IMR-90 (cell line): ENCODE data around the gene LY9. TPM values are rescaled to one million over a fixed set of nuclear protein-coding genes. Genes with fewer than 3 reads are reported as not detected.

Experiments used
- ATAC-seq: fragments of 200-7000 bp; cut with Tn5 transposase; 2 replicates; pipeline ENCODE4 v1.9.1; 2020; ENCODE audit warnings: low read depth, mild to moderate bottlenecking, moderate library complexity
- BruUV-seq: library from RNA; stranded (reverse); fragments of 400-500 nt; replicated peaks from 2 replicates; lab custom pipeline; 2021; lab: Mats Ljungman, UMichigan
- CTCF ChIA-PET: fragments of 300-600 bp; formaldehyde crosslinking; extraction: SDS; loops from one replicate; lab custom pipeline; 2021; ENCODE audit warnings: antibody characterized with exemption; lab: Yijun Ruan, JAX
- POLR2A ChIA-PET: fragments of 300-600 bp; sonication (Branson Sonifier 250); formaldehyde crosslinking; loops from one replicate; lab custom pipeline; 2022; ENCODE audit warnings: antibody characterized with exemption; ENCODE audit not compliant: unreplicated experiment; lab: Charles Lee
- DNase-seq: peaks from one replicate; pipeline ENCODE4 v3.0.0; 2013
- H2AFZ ChIP-seq: replicated peaks from 2 replicates; pipeline ENCODE3; 2013; ENCODE audit warnings: low read length, mild to moderate bottlenecking; ENCODE audit not compliant: poor library complexity
- H2AK5ac ChIP-seq: 2 replicates; pipeline ENCODE4 v1.6.1; 2013; ENCODE audit warnings: low read depth, low read length, inconsistent platforms
- H2AK9ac ChIP-seq: replicated peaks from 2 replicates; pipeline ENCODE3; 2013; ENCODE audit warnings: mild to moderate bottlenecking, low read depth, low read length, moderate library complexity; ENCODE audit not compliant: poor library complexity
- H2BK120ac ChIP-seq: 2 replicates; pipeline ENCODE4 v1.6.1; 2013; ENCODE audit warnings: low read depth, low read length, inconsistent platforms
- H2BK15ac ChIP-seq: 3 replicates; pipeline ENCODE4 v1.6.1; 2013; ENCODE audit warnings: low read depth, low read length, inconsistent platforms
- H2BK20ac ChIP-seq: 2 replicates; pipeline ENCODE4 v1.6.1; 2013; ENCODE audit warnings: low read depth, mild to moderate bottlenecking, inconsistent platforms, low read length, moderate library complexity
- H2BK5ac ChIP-seq: 2 replicates; pipeline ENCODE4 v1.6.1; 2013; ENCODE audit warnings: mild to moderate bottlenecking, low read depth, low read length, inconsistent platforms; ENCODE audit not compliant: poor library complexity, severe bottlenecking
- H3K14ac ChIP-seq: replicated peaks from 2 replicates; pipeline ENCODE4 v1.6.1; 2013; ENCODE audit warnings: low read depth, low read length, inconsistent platforms
- H3K18ac ChIP-seq: 2 replicates; pipeline ENCODE4 v1.6.1; 2013; ENCODE audit warnings: low read depth, low read length, control low read depth
- H3K23ac ChIP-seq: 2 replicates; pipeline ENCODE4 v1.6.1; 2013; ENCODE audit warnings: low read depth, low read length, inconsistent platforms
- H3K27ac ChIP-seq: 2 replicates; pipeline ENCODE4 v1.5.1; 2013; ENCODE audit warnings: mild to moderate bottlenecking, control low read depth, low read length; ENCODE audit not compliant: insufficient read depth
- H3K27me3 ChIP-seq: 2 replicates; pipeline ENCODE4 v1.6.1; 2013; ENCODE audit warnings: low read length; ENCODE audit not compliant: control insufficient read depth, insufficient read depth
- H3K36me3 ChIP-seq: 2 replicates; pipeline ENCODE4 v1.6.1; 2013; ENCODE audit warnings: low read length, mixed read lengths; ENCODE audit not compliant: control insufficient read depth, insufficient read depth
- H3K4ac ChIP-seq: 2 replicates; pipeline ENCODE4 v1.6.1; 2013; ENCODE audit warnings: low read depth, low read length, inconsistent platforms
- H3K4me1 ChIP-seq: 2 replicates; pipeline ENCODE4 v1.6.1; 2013; ENCODE audit warnings: low read length, mixed read lengths; ENCODE audit not compliant: control insufficient read depth, insufficient read depth
- H3K4me2 ChIP-seq: 2 replicates; pipeline ENCODE4 v1.6.1; 2013; ENCODE audit warnings: low read depth, mild to moderate bottlenecking, control low read depth, low read length, moderate library complexity
- H3K4me3 ChIP-seq: 2 replicates; pipeline ENCODE4 v1.5.1; 2013; ENCODE audit warnings: low read depth, mild to moderate bottlenecking, control low read depth, low read length, moderate library complexity; ENCODE audit not compliant: insufficient read depth
- H3K56ac ChIP-seq: 2 replicates; pipeline ENCODE4 v1.6.1; 2013; ENCODE audit warnings: low read length, inconsistent platforms; ENCODE audit not compliant: insufficient read depth; ENCODE audit errors: extremely low read depth
- H3K79me1 ChIP-seq, 2 experiments: 2 replicates each; pipeline ENCODE4 v1.6.1; 2013; ENCODE audit warnings: low read length in 2 of 2, inconsistent platforms in 1 of 2, low read depth in 1 of 2
- H3K9ac ChIP-seq: 2 replicates; pipeline ENCODE4 v1.6.1; 2013; ENCODE audit warnings: low read depth, low read length, control low read depth
- H3K9me1 ChIP-seq: 2 replicates; pipeline ENCODE4 v1.6.1; 2013; ENCODE audit warnings: low read length, inconsistent platforms; ENCODE audit not compliant: insufficient read depth
- H3K9me3 ChIP-seq: 2 replicates; pipeline ENCODE4 v1.6.1; 2013; ENCODE audit warnings: low read length; ENCODE audit not compliant: control insufficient read depth, insufficient read depth
- H4K20me1 ChIP-seq: 2 replicates; pipeline ENCODE4 v1.6.1; 2013; ENCODE audit warnings: low read length, inconsistent platforms; ENCODE audit not compliant: insufficient read depth
- H4K5ac ChIP-seq: 2 replicates; pipeline ENCODE4 v1.6.1; 2013; ENCODE audit warnings: mild to moderate bottlenecking, low read depth, low read length, control low read depth
- H4K8ac ChIP-seq, 2 experiments: 2 replicates each; pipeline ENCODE4 v1.6.1; 2013; ENCODE audit warnings: low read depth in 2 of 2, low read length in 2 of 2, control low read depth in 1 of 2, inconsistent platforms in 1 of 2
- H4K91ac ChIP-seq: 2 replicates; pipeline ENCODE4 v1.6.1; 2013; ENCODE audit warnings: low read depth, low read length, inconsistent platforms; ENCODE audit not compliant: insufficient read depth
- CEBPB ChIP-seq: IDR thresholded peaks from 2 replicates; pipeline ENCODE4 v1.6.1; 2012; ENCODE audit warnings: low read depth, low read length, improper control_type of control experiment
- CTCF ChIP-seq: conservative IDR thresholded peaks from 2 replicates; pipeline ENCODE4 v1.5.1; 2012; ENCODE audit warnings: mild to moderate bottlenecking, low read depth, low read length, improper control_type of control experiment
- FOS ChIP-seq: fragments of 150-350 bp; IDR thresholded peaks from 2 replicates; pipeline ENCODE4 v1.6.1; 2016; ENCODE audit warnings: low read depth, low read length
- MAFK ChIP-seq: IDR thresholded peaks from 2 replicates; pipeline ENCODE4 v1.6.1; 2012; ENCODE audit warnings: low read depth, low read length, improper control_type of control experiment
- SMC3 ChIP-seq: fragments of 150-350 bp; IDR thresholded peaks from 2 replicates; pipeline ENCODE4 v1.6.1; 2016; ENCODE audit warnings: low read depth, mild to moderate bottlenecking, antibody characterized with exemption, low read length, moderate library complexity
- WGBS, 2 experiments: methylation state at CpG; one replicate each; pipeline versions ENCODE4 v1.1.5 to v1.1.7; 2013; ENCODE audit warnings: missing lambda C conversion rate in 2 of 2; ENCODE audit not compliant: insufficient read length in 1 of 2; ENCODE audit errors: extremely low coverage in 2 of 2; 5-methylcytosine and 5-hydroxymethylcytosine counted together
- dilution Hi-C: fragments of 300-500 bp; cut with HindIII; formaldehyde crosslinking; loops from one replicate; pipeline ENCODE4 v1.14.3; 2018; ENCODE audit warnings: low sequenced_read_pairs; ENCODE audit not compliant: unreplicated experiment
- in situ Hi-C: fragments of 300-500 bp; cut with MboI; formaldehyde crosslinking; loops from 3 replicates; pipeline ENCODE4 v1.14.3; 2019; ENCODE audit warnings: low sequenced_read_pairs, inconsistent platforms, mixed read lengths
- intact Hi-C: fragments of 100-400 bp; cut with micrococcal nuclease; formaldehyde crosslinking; loops from 2 replicates; pipeline ENCODE4 v1.10.0; 2022
- polyA plus RNA-seq, 3 experiments: library from polyadenylated mRNA; depleted of rRNA; stranded (reverse); fragments of >200 nt; gene quantifications; 2 replicates each; pipeline ENCODE4 v1.2.3, GENCODE V29; 2012; ENCODE audit warnings: low replicate concordance in 1 of 3
- total RNA-seq: library from RNA; depleted of rRNA; stranded (reverse); fragments of >200 nt; gene quantifications from 2 replicates; pipeline ENCODE4 v1.2.3, GENCODE V29; 2012

The LY9 gene
- total and polyA plus RNA-seq, 2 of the 4 experiments (the other 2 are of a cell fraction): not detected

GRCh38 chr1:160789051-160789701 is 6.8 kb upstream of the LY9 start:
- no peak for DNase-seq
- Histone ChIP-seq H2AFZ (no peak overlapping the region), H3K4ac (no peak overlapping the region), H3K56ac (no peak overlapping the region), H2AK5ac (no peak overlapping the region), H3K9me1 (no peaks in the 10 kb centered on the region), H3K4me2 (no peak overlapping the region), H3K4me3 (no peak overlapping the region), H3K9me3 (no peaks in the 10 kb centered on the region), H2AK9ac (no peak overlapping the region), H4K8ac (no peak overlapping the region), H3K18ac (no peak overlapping the region), H3K14ac (no peak overlapping the region), H3K9ac (no peak overlapping the region), H4K91ac (no peak overlapping the region), H3K27ac (no peak overlapping the region), H4K5ac (no peak overlapping the region), H2BK15ac (no peak overlapping the region), H3K36me3 (no peaks in the 10 kb centered on the region), H3K4me1 (no peaks in the 10 kb centered on the region), H2BK5ac (no peak overlapping the region), H2BK20ac (no peak overlapping the region), H4K20me1 (no peaks in the 10 kb centered on the region), H3K23ac (no peak overlapping the region), H2BK120ac (no peak overlapping the region), H3K27me3 (no peaks in the 10 kb centered on the region), H3K79me1 (no peaks in the 10 kb centered on the region)
- ChIA-PET POLR2A (no interaction called here), CTCF (interaction anchor here (0.6 kb wide), 1 partner anchor 436 kb away, joined by 3 read pairs; no protein-coding TSS in a partner anchor)
- in situ Hi-C loops: no loop called here
- ATAC-seq: no peak
- no TSS peak for BruUV-seq
- intact Hi-C loops: no loop called here
- dilution Hi-C loops: no loop called here
- TF ChIP-seq FOS (no peak), CEBPB (no peak), MAFK (no peak), SMC3 (no peak), CTCF (no peak)
- WGBS, 2 experiments: 75% methylated on average over 2 of the region's 11 CpGs; no CpG with 5 or more reads in 1 of the 2 experiments
